HT-29 (cell line): ENCODE data around the gene CACNG3. TPM values are rescaled to one million over a fixed set of nuclear protein-coding genes. Genes with fewer than 3 reads are reported as not detected.
"Not testable (repeated sequence)": the region's sequence is repeated elsewhere in the genome, so short reads cannot be mapped to it uniquely, and the experiment has no call there.

ENCODE experiments used
- DNase-seq: peaks from one replicate; pipeline ENCODE4 v3.0.0-alpha.2; 2015; ENCODE audit warnings: low spot score
- total RNA-seq: library from RNA; depleted of rRNA; stranded (reverse); fragments of >200 nt; shearing (Covaris generic); gene quantifications from 2 replicates; pipeline ENCODE4 v1.2.3, GENCODE V29; 2014; rRNA removed

CACNG3 gene
- not detected in 2 replicates for total RNA-seq

GRCh38 chr16:24255456-24256371, at the start of gene CACNG3:
Gene CACNG3, plus strand, starts transcription at chr16:24256335. Its CDS starts 420 bp downstream, at chr16:24256755.
- DNase-seq = no peak

- DNase-seq = no peak
Measured at GRCh38 chr16:24206926-24207325, 49.2 kb upstream of the CACNG3 start.

- no peak for DNase-seq
Measured at GRCh38 chr16:24208710-24209109, 47.4 kb upstream of the CACNG3 start.

GRCh38 chr16:24214992-24215391, 41.1 kb upstream of the CACNG3 start:
- no peak for DNase-seq

- DNase-seq = no peak
Measured at GRCh38 chr16:24216961-24217360, 39.2 kb upstream of the CACNG3 start.

- no peak for DNase-seq
Measured at GRCh38 chr16:24217461-24217860, 38.7 kb upstream of the CACNG3 start.

- DNase-seq = no peak
Measured at GRCh38 chr16:24218299-24218698, 37.8 kb upstream of the CACNG3 start.

- DNase-seq = no peak
Measured at GRCh38 chr16:24221219-24221618, 34.9 kb upstream of the CACNG3 start.

- no peak for DNase-seq
Measured at GRCh38 chr16:24228514-24228913, 27.6 kb upstream of the CACNG3 start.

GRCh38 chr16:24232936-24233335, 23.2 kb upstream of the CACNG3 start:
- DNase-seq = no peak

GRCh38 chr16:24234737-24235136, 21.4 kb upstream of the CACNG3 start:
- DNase-seq = no peak

- DNase-seq = no peak
Measured at GRCh38 chr16:24235806-24236205, 20.3 kb upstream of the CACNG3 start.

GRCh38 chr16:24238846-24239245, 17.3 kb upstream of the CACNG3 start:
- DNase-seq = not testable (repeated sequence)

- DNase-seq = no peak
Measured at GRCh38 chr16:24246911-24247607, 9.1 kb upstream of the CACNG3 start.

GRCh38 chr16:24253192-24253591, 2.9 kb upstream of the CACNG3 start:
- DNase-seq = peak; percentile 68

- no peak for DNase-seq
Measured at GRCh38 chr16:24257958-24258357, 1.8 kb downstream of the CACNG3 start.

- no peak for DNase-seq
Measured at GRCh38 chr16:24258791-24259190, 2.7 kb downstream of the CACNG3 start.

GRCh38 chr16:24262816-24263215, 6.7 kb downstream of the CACNG3 start:
- no peak for DNase-seq

GRCh38 chr16:24270721-24271442, 14.7 kb downstream of the CACNG3 start:
- no peak for DNase-seq

- DNase-seq = no peak
Measured at GRCh38 chr16:24272379-24272778, 16.2 kb downstream of the CACNG3 start.

GRCh38 chr16:24273508-24274182, 17.5 kb downstream of the CACNG3 start:
- no peak for DNase-seq
